Ammon's horn (tissue), 1 donor: ENCODE data around the gene KRTAP9-8.
"Not testable (repeated sequence)": the region's sequence is repeated elsewhere in the genome, so short reads cannot be mapped to it uniquely, and the experiment has no call there.

Experiments
- DNase-seq: peaks from one replicate; pipeline ENCODE4 v3.0.0-alpha.2; 2016; ENCODE audit warnings: low spot score

KRTAP9-8 gene

DNA sequence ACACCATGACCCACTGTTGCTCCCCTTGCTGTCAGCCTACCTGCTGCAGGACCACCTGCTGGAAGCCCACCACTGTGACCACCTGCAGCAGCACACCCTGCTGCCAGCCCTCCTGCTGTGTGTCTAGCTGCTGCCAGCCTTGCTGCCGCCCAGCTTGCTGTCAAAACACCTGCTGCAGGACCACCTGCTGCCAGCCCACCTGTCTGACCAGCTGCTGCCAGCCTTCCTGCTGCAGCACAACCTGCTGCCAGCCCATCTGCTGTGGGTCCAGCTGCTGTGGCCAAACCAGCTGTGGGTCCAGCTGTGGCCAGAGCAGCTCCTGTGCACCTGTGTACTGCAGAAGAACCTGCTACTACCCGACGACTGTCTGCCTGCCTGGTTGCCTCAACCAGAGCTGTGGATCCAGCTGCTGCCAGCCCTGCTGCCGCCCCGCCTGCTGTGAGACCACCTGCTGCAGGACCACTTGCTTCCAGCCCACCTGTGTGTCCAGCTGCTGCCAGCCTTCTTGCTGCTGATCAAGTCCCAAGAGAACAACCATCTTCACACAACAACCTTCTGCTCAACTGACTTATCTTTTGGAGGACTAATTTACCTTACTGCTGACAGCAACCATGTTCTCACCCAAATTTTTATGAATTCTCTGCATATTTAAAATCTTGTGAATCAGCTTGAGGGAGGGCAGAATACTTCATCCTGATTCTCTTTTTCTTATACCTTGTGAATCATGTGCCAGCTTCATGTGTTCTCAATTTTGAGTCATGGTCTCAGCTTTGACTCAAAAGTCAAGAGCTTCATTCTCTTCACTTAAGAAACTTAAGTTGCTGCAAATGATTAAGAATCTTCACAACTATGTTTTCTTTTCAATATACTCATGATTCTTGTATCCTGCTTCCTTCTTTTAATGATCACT, 17.8 kb downstream of the KRTAP9-8 start, which contains the start of gene KRTAP9-9:
Gene KRTAP9-9, plus strand, starts transcription at position 4 of the 910 bp plus-strand sequence.
- not testable (repeated sequence) for DNase-seq

DNA sequence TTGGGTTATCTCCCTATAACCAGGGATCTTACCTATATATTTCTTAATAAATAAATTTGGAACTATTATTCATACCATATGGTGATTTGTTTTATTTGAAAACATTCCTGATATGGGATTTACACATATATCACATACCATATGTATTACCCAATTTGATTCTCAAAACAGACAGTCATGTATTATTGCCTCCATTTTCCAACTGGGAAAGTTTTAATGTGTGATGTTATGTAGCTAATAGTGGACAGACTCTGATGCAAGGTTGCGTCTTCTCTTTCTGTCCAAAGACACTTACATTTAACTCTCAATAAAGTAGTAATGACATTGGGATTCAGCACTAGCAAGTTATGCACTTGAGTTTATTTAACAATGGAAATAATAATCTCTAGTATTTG, 18.5 kb downstream of the KRTAP9-8 start:
- no peak for DNase-seq

DNA sequence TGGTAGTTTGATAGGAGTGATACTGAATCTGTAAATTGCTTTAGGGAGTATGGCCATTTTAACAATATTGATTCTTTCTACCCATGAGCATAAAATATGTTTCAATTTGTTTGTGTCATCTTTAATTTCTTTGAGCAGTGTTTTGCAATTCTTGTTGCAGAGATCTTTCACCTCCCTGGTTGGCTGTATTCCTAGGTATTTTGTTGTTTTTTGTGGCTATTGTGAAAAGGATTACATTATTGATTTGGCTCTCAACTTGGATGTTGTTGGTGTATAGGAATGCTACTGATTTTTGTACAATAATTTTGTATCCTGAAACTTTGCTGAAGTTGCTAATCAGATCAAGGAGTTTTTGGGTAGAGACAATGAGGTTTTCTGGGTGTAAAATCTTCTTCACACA, 20.6 kb downstream of the KRTAP9-8 start:
- no peak for DNase-seq

- DNase-seq = no peak
Measured at GRCh38 chr17:41263212-41263611, 25.4 kb downstream of the KRTAP9-8 start.

- DNase-seq = no peak
Measured at GRCh38 chr17:41264599-41264998, 26.8 kb downstream of the KRTAP9-8 start.

- DNase-seq = no peak
Measured at GRCh38 chr17:41265078-41265477, 27.3 kb downstream of the KRTAP9-8 start, which contains the start of gene KRTAP9-6. Gene KRTAP9-6 (plus strand): TSS chr17:41265378. CDS start chr17:41265378, 0 bp downstream.

- DNase-seq = no peak
Measured at GRCh38 chr17:41267711-41268110, 29.9 kb downstream of the KRTAP9-8 start.

DNA sequence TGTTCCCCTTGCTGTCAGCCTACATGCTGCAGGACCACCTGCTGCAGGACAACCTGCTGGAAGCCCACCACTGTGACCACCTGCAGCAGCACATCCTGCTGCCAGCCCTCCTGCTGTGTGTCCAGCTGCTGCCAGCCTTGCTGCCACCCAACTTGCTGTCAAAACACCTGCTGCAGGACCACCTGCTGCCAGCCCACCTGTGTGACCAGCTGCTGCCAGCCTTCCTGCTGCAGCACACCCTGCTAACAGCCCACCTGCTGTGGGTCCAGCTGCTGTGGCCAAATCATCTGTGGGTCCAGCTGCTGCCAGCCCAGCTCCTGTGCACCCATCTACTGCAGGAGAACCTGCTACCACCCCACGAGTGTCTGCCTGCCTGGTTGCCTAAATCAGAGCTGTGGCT, 33.5 kb downstream of the KRTAP9-8 start:
- DNase-seq = not testable (repeated sequence)

DNA sequence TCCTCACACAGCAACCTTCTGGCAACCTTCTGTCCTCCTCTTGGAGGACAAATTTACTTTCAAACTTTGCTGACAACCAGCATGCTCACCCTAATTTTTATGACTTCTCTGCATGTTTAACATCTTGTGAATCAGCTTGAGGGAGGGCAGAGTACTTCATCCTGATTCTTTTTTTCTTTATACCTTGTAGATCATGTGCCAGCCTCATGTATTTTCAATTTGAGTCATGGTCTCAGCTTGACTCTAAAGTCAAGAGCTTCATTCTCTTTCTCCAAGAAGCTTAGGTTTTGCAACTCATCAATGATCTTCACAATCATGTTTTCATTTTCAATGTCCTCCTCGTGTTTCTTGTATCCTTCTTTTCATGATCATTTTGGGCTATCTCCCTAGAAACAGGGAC, 34.1 kb downstream of the KRTAP9-8 start:
- no peak for DNase-seq

DNA sequence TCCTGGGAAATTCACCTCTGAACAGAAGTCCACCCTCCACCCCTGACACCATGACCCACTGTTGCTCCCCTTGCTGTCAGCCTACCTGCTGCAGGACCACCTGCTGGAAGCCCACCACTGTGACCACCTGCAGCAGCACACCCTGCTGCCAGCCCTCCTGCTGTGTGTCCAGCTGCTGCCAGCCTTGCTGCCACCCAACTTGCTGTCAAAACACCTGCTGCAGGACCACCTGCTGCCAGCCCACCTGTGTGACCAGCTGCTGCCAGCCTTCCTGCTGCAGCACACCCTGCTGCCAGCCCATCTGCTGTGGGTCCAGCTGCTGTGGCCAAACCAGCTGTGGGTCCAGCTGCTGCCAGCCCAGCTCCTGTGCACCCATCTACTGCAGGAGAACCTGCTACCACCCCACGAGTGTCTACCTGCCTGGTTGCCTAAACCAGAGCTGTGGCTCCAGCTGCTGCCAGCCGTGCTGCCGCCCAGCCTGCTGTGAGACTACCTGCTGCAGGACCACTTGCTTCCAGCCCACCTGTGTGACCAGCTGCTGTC, 37.9 kb downstream of the KRTAP9-8 start, which contains the start of gene KRTAP9-7:
Gene KRTAP9-7, plus strand, starts transcription at position 51 of the 543 bp plus-strand sequence. Its CDS starts 0 bp downstream, at position 51.
- DNase-seq = peak; percentile 0

DNA sequence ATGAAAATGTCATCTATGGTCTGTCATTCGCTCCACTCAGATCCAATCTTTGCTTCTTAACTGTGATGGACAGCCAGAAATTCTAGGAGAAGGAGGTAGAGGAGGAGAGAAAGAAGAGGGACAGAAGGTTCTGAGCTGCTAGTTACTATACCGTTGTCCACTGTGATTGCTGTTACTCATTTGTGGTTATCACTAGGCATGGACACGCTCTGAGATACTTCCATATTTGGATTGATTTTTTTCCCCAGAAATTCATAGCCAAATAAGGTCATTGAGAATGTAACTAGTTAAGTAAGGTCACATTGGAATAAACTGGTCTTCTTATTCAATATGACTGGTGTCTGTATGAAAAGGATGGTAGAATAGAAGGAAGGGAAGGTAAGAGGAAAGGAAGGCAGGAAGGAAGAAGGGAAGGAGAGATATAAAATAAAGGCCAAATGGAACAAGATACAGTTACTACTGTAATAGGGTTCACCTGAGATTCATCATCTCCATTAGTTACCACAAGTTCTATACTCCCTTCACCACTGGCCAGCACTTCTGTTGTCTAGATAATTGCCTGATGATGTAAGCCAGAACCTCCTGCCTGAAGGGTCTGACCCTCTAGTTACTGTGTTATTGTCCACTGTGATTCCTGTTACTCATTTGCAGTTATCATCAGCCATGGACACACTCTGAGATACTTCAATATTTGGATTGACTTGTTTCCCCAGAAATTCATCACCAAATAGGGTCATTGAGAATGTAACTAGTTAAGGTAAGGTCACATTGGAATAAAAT, 40.6 kb downstream of the KRTAP9-8 start:
- DNase-seq = peak; percentile 0

DNA sequence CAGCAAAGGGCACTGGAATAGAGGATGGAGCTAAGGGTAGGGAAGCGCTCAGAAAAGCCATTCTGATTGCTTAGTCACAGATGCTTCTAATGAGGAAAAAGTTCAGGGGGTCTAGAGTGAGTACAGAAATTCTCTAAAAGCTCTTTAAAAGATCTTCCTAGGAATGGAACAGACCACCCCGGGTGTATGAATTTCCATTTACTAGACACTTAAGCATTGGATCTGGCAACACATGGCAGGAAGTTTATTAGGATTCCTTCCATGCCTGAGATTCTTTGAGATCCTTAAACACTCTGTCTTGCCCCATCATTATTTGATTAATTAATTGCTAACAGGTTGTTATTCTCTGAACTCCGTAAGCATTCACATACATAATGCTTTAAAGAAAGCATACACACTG, 46.2 kb downstream of the KRTAP9-8 start:
- DNase-seq = no peak

DNA sequence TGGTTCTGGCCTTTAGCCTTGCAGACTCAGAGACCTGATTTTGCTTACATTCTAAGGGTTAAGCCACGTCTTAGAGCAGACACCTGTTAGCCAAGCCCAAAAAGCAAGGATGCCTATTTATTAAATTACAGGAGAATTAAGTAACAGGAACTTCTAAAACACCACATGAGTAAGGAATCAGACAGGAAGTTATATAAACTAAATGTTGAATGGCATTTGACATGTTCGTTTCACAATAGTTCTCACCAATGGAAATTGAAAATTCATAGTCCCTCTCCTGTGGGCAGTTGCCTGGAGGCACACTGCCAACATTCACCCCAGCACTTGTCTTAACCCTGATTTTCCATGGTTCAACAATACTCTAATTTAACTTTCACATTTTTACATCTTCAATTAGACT, 46.7 kb downstream of the KRTAP9-8 start:
- DNase-seq = peak; percentile 0

- DNase-seq = no peak
Measured at GRCh38 chr17:41287050-41287449, 49.3 kb downstream of the KRTAP9-8 start.
